Measurements from ENCODE around the gene TFDP1.

GRCh38 chr13:113589251-113589960 lies 4.9 kb downstream of the TFDP1 start:
- peak in 2 of 3 donors; percentile 10 to 43 for TF ChIP-seq POLR2AphosphoS5 (IDR thresholded peaks at IDR 0.05)
- TF ChIP-seq CTCF (IDR thresholded peaks at IDR 0.05 in 8 of 11, conservative IDR thresholded peaks at IDR 0.05 in 3 of 11), result no peak
- no peak for TF ChIP-seq POLR2A (IDR thresholded peaks at IDR 0.05)

Measured in spleen (tissue), 7 donors.